Right lung (tissue), 5 donors: ENCODE data around the gene MCM10. TPM values are rescaled to one million over a fixed set of nuclear protein-coding genes. Genes with fewer than 3 reads are reported as not detected.

Experiments
- DNase-seq, 2 donors: peaks; one replicate each; pipeline ENCODE4 v3.0.0-alpha.2; 2013
- polyA plus RNA-seq, 5 donors: library from polyadenylated mRNA; unstranded; fragments of 120-200 nt; gene quantifications; one replicate each; pipeline versions ENCODE4 v1.2.1 to v1.2.3, GENCODE V29; 2013; ENCODE audit warnings: inconsistent platforms in 1 of 5, low replicate concordance in 1 of 5; ENCODE audit not compliant: insufficient read length in 5 of 5, insufficient read depth in 1 of 5

MCM10 gene
- polyA plus RNA-seq, 5 donors: 7.4 to 14.1 (median 9.7) TPM

- no peak for DNase-seq
These were observed 2.5 kb downstream of the MCM10 start for GRCh38 chr10:13163859-13164258.

- no peak for DNase-seq
These were observed 3.8 kb downstream of the MCM10 start for GRCh38 chr10:13165177-13165576.

GRCh38 chr10:13167568-13167967, 6.2 kb downstream of the MCM10 start:
- DNase-seq: no peak

GRCh38 chr10:13168781-13169180, 7.4 kb downstream of the MCM10 start:
- no peak for DNase-seq

- no peak for DNase-seq
These were observed 12.3 kb downstream of the MCM10 start for GRCh38 chr10:13173616-13174015.

GRCh38 chr10:13180788-13181187, 19.4 kb downstream of the MCM10 start:
- no peak for DNase-seq

GRCh38 chr10:13182424-13182823, 21.1 kb downstream of the MCM10 start:
- no peak for DNase-seq

GRCh38 chr10:13183625-13184024, 22.3 kb downstream of the MCM10 start:
- no peak for DNase-seq

GRCh38 chr10:13184276-13184675, 22.9 kb downstream of the MCM10 start:
- no peak for DNase-seq

- no peak for DNase-seq
These were observed 23.6 kb downstream of the MCM10 start for GRCh38 chr10:13184730-13185514.

- no peak for DNase-seq
These were observed 25.8 kb downstream of the MCM10 start for GRCh38 chr10:13187135-13187534.

- DNase-seq: no peak
These were observed 27.2 kb downstream of the MCM10 start for GRCh38 chr10:13188593-13188992.

GRCh38 chr10:13189961-13190360, 28.6 kb downstream of the MCM10 start:
- DNase-seq: peak; percentile 78 to 87

GRCh38 chr10:13190816-13191215, 29.5 kb downstream of the MCM10 start:
- peak in 1 of 2 donors; percentile 40 for DNase-seq

- DNase-seq: no peak
These were observed 30.0 kb downstream of the MCM10 start for GRCh38 chr10:13191362-13191761.

GRCh38 chr10:13193637-13194036, 32.3 kb downstream of the MCM10 start:
- DNase-seq: no peak

GRCh38 chr10:13195016-13195415, 33.7 kb downstream of the MCM10 start:
- DNase-seq: no peak

GRCh38 chr10:13201132-13201531, 39.8 kb downstream of the MCM10 start:
- no peak for DNase-seq

- DNase-seq: no peak
These were observed 44.7 kb downstream of the MCM10 start for GRCh38 chr10:13206091-13206490.

GRCh38 chr10:13206546-13207443, 45.4 kb downstream of the MCM10 start:
- DNase-seq: peak; percentile 23 to 32

- no peak for DNase-seq
These were observed 51.8 kb downstream of the MCM10 start for GRCh38 chr10:13213163-13213562.

- no peak for DNase-seq
These were observed 57.5 kb downstream of the MCM10 start for GRCh38 chr10:13218878-13219277.
